ENCODE results near the gene PYGB.

Gene PYGB

DNA sequence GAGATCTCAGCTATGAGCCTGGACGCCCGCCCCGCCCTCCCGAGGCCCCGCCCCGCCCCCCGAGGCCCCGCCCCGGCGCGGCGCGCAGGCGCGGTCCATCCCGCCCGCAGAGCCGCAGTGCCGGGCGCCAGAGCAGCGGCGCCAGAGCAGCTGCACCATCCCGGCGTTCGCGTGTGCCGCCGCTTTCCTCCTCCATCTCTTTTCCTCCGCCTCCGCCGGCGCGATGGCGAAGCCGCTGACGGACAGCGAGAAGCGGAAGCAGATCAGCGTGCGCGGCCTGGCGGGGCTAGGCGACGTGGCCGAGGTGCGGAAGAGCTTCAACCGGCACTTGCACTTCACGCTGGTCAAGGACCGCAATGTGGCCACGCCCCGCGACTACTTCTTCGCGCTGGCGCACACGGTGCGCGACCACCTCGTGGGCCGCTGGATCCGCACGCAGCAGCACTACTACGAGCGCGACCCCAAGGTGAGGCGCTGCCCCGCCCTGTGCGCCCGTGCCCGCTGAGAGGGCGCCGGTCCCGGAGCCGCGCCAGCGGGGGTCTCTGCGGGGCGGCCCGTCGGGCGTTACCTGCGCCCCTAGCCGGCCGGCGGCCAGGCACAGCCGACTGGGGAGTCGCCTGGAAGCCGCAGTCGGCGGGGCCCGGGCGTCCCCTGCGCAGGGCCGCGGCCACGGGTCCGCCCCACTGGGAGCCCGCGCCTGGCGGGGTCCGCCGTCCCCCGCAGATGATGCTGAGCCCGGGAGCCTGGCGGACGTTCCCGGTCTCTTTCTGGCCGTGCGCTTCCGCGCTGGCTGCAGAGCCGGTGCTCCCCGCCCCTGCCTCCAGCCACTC, at the start of gene PYGB:
Gene PYGB (plus strand): TSS at position 130 of the 830 bp plus-strand sequence. CDS start 94 bp downstream, at position 224.
- DNase-seq, result peak; percentile 87

DNA sequence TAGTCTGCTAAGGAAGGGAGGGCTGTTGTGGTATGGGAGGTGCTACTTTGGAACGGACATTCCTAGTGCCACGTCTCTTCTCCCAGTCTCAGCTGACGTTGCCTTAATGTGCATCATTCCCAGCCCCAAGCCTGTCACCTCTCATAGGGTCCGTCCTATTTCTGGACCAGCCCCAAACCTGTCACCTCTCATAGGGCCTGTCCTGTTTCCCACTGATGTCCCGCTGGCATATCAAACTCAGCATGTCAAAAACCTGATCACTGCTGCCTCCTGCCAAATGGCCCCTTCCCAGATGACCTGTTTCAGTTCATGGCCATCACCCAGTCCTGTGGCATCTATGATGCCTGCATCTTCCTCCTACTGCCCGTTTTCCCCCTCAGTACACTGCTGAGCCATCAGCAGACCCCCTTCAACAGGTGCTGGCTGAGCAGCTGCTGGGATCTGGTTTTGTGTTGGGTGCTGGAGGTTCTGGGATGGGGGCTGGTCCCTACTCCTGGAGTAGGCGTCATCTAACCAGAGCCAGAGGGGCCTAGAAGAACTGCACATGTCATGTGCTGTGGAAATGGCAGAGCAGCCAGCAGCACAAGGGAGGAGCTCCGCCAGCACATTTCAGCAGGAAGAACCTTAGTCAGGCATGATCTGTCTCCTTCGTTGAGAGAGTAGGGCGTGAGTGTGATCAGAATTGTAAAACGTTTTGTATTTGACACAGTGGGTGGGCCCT, 49.1 kb upstream of the PYGB start:
- no peak for DNase-seq

DNA sequence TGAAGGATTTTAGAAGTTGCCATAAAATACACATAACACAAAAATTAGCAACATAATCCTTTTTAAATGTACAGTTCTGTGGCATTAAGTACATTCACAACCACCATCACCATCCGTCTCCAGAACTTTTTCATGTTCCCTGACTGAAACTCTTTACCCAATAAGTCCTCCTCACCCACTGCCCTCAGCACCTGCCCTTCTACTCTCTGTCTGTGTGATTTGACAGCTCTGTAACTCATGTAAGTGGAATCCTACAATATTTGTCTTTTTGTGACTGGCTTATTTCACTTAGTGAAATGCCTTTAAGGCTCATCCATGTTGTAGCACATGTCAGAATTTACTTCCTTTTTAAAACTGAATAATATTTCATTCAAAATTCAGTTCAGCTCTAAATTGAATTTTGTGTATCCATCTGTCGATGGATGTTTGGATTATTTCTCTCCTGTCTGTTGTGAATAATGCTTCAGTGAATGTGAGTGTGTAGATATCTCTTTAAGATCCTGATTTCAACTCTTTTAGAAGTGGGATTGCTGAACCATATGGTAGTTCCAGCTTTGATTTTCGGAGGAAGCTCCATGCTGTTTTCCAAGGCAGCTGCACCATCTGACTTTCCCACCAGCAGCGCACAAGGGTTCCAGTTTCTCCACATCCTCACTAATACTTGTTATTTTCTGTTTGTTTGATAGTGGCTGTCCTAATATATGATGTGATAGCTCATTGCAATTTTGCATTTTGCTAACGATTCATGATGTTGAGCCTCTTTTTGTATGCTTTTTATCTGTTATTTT, 48.2 kb upstream of the PYGB start:
- DNase-seq, result no peak

DNA sequence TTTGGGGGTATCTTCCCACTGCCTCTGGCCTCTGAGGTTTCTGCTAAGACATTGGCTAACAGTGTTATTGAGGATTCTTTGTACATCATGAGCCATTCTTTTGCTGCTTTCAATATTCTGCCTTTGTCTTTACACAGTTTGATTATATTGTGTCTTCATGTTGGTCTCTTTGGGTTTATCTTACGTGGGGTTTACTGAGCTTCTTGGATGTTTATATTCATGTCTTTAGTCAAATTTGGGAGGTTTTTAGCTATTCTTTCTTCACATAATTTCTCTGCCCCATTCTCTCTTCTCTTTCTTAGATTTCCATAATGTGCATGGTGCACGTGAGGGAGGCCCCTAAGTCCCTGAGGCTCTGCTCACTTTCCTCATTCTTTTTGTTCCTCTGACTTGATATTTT, 44.8 kb upstream of the PYGB start:
- no peak for DNase-seq

DNA sequence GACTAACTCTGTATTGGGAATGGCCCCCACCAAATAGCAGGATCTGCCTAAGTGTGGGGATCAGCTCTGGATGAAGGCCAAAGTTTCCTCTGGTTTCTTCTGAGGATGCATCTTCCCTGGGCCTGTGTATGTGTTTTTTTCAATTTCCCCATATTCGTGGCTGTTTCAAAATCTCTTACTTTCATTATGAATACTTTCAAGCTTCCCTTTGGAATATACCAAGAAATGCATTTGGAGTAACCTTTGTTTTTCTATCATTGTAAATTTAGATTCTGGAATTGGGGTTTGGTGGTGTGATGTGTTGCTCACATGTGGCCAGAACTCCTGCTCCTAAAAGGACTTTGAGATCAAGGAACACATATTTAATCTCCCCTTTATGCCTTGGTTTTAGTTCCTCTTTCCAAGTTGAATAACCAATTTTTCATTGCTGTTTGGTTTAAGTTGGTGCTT, 44.0 kb upstream of the PYGB start:
- no peak for DNase-seq

DNA sequence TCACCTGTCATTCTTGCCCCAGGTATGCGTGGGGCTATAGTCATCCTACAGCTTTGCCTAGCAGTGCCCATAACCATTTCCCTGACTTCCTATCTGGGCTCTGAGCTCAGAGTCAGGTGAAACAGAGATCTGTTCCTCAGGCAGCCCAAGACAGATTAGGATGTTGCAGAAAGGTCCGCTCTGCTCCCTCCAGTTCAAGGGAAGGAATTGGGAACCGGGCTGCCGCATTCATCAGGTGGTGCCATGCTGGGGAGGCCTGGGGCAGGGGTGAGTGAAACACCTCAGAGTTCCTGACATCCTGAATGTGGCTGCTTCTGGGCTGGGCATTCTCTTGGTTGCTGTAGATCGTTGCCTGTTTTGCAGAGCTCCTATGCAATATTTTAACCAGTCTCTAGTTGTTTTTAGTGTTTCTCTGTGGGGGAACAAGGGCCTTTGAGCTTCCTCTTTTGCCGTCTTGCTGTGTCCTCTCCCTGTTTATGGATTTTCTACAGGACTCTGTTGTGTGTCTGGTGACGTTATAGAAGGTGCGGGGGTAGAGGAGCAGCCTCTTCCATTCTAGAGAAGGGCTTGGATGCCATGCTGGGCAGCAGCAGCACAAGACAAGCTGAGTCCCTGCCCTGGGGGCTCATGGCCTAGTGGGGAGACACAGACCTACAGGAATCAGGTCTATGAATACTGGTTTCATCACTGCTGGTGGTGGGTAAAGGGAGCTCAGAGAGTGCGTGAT, 43.2 kb upstream of the PYGB start:
- DNase-seq, result no peak

DNA sequence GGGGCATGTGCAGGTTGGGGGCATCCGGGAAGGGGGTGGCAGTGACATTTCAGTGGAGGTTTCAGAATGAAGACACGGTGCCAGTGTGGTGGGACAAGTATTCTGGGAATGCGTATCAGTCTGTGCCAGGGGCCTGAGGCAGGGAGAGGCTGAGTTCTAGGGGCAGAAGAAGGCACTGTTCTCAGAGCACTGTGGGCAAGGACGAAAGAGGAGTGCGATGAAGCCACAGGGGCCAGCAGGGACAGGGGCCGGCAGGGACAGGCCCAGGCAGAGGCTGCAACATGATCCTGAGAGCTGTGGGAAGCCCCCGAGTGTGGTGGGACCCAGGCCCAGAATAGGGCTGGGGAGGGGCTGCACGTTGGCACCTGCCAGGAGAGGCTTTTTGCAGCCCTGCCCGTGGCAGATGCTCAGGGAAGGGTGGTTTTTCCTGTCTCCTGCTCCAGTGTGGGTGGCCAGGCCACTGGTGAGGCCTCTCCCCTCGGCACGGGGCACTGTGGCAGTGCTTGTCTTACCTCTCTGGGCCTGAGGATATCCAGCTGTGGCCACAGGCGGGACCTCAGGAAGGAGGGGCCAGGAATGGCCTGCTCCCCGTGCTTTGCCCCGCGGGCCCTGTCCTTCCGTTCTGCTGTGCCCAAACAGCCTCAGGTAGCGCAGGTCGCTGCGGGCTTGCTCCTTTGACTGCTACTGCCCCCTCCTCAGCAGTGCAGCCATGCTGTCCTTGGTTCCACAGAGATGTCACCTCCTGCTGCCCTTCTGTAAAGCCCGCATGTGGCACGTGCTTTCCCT, 42.4 kb upstream of the PYGB start:
- no peak for DNase-seq

DNA sequence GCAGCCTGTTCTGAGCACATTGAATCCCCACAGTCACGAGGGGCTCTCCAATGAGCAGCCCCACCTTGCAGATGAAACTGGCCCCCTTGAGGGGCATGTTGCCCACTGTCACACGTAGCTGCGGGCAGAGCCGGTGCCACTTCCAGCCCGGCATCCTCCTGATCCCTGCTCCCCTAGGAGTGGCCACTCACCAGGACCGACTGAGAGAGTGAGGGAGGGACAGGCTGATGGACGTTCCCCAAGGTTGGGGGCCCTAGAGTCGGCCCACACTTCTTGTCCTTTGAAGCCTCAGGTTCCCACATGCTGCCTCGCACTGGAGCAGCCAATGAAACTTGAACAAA, 41.9 kb upstream of the PYGB start:
- DNase-seq, result no peak

DNA sequence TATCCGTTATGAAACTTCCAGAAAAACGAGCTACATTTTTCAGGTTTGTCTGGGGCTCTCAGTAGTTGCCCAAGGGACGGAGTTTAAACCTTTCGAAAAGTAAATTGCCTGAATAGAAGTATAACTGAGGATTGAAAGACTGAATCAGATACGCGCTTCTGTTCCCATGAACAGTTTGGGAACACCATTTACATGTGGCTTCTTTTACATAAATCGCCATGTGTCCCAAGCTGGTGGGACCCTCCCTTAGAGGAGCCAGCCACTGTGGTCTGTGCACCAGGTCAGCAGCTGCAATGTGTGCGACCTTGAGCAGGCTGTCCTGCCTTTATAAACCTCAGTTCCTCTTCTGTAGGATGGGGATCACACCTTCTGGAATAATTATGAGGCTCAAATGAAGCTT, 41.3 kb upstream of the PYGB start:
- no peak for DNase-seq

DNA sequence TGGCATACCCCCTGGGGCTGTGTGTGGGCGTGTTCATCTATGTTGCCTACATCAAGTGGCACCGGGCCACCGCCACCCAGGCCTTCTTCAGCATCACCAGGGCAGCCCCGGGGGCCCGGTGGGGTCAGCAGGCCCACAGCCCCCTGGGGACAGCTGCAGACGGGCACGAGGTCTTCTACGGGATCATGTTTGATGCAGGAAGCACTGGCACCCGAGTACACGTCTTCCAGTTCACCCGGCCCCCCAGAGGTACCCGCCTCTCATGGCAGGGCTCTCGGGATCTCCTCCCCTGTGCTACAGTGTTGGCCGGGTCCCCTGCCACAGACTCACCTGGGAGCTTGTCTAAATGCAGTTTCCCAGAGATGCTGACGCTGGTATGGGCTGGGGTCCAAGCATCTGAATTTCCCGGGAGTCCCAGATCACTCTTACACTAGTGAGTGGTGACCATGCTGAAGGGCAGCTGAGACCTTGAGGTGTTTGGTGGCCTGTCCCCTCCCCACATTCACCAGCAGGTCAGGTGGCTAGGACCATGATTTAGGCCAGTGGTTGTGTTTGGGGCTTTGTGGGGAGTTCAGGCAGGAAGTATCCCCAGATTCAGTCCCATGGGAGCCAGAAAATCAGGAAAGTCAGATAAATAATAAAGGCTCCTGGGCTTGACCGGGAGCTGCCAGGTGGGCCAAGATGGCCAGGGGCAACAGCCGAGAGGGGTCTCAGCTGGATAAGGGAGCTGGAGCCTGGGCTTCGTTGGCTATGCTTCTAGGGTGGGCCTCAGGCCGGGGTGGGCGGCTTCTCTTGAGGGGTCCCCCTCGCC, 40.5 kb upstream of the PYGB start:
- DNase-seq, result no peak

DNA sequence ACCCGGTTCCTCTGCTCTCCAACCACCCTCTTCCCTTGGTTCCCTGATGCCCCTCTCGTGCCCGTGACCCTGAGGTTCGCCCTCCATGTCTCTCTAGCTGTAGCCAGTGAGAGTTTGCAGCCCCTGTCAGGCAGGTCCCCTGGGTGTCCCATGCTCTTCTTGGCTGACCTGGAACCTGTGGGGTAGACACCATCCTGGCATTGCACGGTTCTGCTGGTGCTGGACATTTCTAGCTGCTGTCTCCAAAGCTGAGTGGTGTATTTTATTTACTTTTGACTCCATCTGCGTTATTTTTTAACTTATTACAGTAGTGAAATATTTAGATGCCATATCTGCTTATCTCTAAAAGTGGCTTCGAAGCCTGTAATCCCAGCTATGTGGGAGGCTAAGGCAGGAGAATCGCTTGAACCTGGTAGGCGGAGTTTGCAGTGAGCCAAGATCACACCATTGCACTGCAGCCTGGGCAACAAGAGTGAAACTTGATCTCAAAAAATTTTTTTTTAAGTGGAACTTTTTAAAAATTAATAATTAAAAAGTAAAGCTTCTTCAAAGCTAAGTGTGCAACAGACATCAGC, 39.8 kb upstream of the PYGB start:
- DNase-seq, result no peak

DNA sequence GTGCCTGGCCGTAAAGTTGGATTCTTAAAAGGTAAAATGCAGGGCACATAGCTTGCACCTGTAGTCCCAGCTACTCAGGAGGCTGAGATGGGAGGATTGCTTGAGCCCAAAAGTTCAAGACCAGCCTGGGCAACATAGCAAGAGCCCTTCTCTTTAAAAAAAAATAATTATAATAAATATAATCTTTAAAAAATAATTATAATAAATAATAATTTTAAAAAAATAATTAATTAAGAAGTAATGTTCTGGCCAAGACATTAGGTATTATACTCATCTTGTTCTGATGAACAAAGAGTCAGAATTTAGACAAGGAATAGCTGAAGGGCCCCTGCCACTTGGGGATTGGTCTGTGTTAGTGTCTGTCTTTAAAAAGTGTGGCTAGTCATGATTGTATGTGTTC, 38.5 kb upstream of the PYGB start:
- no peak for DNase-seq

DNA sequence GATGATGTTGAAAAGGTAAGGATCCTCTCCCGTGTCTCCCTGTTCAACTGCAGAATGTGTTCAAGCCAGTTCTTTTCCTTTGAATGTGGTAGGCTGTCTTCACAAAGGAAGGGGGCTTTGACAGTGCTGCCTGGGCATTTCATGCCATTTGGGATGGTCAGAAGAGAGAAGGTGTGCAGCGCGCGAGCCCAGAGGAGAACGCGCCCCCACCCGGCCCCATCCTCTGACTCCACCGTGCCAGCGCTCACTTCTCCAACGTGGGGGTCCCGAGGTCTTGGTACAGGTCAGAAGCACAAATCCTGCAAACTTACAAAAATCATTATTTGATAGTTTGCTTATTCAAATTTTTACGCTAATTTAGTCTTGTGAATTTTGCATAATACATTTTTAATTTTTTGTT, 38.0 kb upstream of the PYGB start:
- no peak for DNase-seq

DNA sequence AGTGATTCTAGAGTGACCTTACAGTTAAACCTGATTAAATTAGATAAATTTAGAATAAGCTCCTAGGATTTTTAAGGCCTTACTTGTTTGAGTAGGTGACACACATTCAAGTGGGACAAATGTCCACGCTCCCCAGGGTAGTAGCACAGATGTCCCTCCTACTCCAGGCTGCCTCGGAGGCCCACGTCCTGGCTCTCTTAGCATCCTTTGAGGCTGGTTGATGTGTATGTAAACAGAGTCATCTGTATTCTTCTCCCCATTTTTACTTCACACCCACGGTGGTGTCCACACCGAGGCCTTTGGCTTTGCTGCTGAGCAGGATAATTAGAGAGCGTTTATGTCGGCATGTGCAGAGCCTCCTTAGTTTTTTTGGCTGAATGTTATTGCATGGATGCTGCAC, 36.6 kb upstream of the PYGB start:
- DNase-seq, result no peak

DNA sequence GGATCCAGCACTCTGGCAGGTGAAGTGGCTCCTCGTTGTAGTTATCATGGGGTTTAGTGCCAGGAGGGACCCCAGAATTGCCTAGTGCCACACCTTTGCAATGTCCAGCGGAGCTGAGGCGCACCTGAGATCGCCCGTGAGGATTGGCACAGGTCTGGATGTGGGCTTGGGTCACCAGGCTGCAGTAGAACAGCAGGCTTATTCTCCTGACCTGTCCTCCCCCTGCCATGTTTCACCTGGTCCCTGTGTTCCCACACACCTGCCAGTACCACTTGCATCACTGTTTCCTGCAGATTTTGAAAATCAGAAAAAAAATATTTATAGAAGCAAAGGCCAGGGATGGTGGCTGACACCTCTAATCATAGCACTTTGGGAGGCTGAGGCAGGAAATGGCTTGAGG, 35.6 kb upstream of the PYGB start:
- DNase-seq, result no peak

DNA sequence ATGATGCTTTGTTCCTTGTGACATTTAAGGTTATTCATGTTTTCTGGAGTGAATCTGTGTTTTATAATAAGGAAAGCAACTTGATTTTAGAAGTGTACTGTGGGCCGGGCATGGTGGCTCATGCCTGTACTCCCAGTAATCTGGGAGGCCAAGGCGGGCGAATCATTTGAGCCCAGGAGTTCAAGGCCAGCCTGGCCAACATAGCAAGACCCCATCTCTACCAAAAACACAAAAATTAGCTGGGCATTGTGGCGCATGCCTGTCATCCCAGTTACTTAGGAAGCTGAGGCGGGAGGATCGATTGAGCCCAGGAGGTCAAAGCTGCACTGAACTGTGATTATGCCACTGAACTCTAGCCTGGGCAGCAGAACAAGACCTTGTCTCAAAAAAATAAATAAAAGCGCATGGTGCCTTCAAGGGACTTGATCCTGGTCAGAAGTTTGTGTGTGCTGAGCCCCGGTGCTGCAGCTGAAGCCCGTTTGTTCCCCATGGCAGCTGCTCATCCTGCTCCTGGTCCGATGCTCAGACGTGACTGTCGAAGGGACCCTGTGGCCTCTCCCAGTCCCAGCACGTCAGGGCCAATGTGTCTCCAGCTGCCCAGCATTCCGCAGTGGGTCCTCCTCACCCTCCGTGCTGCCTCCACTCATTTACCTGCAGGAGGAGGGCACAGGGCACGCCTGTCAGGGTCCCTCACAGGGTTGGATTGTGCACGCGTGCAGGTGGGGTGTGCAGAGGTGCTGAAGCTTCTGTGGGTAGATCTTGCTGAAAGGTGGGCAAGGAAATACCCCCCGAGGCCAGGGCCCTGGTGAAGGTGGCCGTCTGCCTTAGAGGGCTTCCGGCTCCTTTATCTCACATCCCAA, 34.1 kb upstream of the PYGB start:
- no peak for DNase-seq

DNA sequence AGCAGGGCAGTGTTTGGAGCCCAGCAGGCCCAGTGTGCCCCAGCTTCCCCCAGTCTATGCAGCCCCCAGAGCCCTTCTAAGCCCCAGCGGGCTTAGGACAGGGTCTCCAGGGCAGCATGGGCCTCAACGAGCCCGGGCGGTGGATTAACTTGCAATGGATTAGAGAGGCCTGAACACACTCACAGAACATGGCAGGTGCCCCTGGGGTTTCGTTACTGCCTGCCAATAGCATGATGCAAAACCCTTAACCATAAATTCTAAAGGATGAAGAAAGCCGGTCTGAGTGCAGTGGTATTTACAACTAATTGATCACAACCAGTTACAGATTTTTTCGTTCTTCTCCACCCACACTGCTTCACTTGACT, 33.5 kb upstream of the PYGB start:
- no peak for DNase-seq

DNA sequence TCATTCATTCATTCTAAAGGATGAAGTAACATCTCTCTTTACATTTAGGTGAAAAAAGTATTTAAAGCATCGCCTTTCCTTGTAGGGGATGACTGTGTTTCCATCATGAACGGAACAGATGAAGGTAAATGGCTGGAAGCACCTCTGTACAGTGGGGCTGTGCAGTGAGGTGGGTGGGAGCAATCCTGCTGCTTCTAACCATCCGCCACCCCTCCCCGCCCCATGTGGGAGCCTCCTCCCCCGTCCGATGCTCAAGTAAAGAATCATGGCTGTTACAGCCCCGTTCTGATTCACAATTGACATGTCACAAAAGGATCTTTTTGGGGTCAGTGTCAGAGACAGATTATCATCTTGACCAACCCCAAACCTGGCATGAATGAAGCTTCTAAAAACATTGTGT, 33.1 kb upstream of the PYGB start:
- DNase-seq, result no peak

DNA sequence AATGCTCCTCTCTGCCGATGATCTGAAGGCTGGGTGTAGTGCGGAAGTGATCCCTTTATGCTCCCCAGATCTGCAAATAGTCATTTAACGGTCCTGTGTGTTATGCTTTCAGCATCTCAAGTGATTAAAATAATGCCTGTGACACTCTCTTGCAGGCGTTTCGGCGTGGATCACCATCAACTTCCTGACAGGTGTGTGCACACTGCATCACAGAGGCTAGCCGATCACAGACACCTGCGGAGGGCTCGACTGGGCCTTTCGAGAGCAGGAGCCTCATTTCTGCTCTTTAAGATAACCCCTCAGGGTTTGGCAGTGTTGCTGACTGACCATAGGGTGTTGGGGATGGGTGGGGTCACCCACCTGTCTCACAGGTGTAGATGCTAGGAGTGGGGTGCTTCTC, 32.4 kb upstream of the PYGB start:
- DNase-seq, result no peak

All from 8988T (cell line).